NB4 (cell line): ENCODE data around the gene SS18.

Experiments used
- POLR2A ChIP-seq: IDR thresholded peaks from 2 replicates; pipeline ENCODE4 v1.6.1; 2011; ENCODE audit warnings: mild to moderate bottlenecking; ENCODE audit not compliant: insufficient read length; ENCODE audit errors: extremely low read depth
- TF ChIP-seq, protein P1 (sequence below): IDR thresholded peaks from 2 replicates; pipeline ENCODE4 v1.6.1; 2011; ENCODE audit warnings: low read depth, low read length
- TF ChIP-seq, protein P2 (sequence below): IDR thresholded peaks from one replicate; pipeline ENCODE4 v1.5.1; 2012; ENCODE audit warnings: low read depth, low read length

DNA sequence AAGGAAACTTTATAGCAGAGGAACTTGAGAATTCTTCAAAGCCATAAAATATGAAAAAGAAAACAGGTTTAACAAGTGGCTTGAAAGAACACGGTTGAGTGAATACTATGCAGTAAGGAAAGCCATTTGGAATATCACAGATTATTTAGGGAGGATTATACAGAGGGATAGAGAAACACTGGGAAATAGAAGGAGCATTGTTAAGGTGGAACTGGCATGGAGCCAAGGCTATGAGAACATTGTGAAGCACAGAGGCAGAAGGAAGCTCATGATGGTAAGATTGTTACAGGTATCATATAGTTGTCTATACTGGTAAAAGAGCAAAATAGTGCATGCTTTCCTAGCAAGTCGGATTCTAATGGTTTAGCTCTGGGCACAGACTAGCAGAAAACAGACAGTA is 87.1 kb downstream of the SS18 start:
- TF ChIP-seq, protein P1, sequence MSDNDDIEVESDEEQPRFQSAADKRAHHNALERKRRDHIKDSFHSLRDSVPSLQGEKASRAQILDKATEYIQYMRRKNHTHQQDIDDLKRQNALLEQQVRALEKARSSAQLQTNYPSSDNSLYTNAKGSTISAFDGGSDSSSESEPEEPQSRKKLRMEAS: no peak
- TF ChIP-seq, protein P2, sequence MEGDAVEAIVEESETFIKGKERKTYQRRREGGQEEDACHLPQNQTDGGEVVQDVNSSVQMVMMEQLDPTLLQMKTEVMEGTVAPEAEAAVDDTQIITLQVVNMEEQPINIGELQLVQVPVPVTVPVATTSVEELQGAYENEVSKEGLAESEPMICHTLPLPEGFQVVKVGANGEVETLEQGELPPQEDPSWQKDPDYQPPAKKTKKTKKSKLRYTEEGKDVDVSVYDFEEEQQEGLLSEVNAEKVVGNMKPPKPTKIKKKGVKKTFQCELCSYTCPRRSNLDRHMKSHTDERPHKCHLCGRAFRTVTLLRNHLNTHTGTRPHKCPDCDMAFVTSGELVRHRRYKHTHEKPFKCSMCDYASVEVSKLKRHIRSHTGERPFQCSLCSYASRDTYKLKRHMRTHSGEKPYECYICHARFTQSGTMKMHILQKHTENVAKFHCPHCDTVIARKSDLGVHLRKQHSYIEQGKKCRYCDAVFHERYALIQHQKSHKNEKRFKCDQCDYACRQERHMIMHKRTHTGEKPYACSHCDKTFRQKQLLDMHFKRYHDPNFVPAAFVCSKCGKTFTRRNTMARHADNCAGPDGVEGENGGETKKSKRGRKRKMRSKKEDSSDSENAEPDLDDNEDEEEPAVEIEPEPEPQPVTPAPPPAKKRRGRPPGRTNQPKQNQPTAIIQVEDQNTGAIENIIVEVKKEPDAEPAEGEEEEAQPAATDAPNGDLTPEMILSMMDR: no peak
- TF ChIP-seq POLR2A: no peak
